ENCODE measurements around the gene BBS9.

Gene BBS9

GRCh38 chr7:33627741-33628140 is 498.4 kb downstream of the BBS9 start:
- DNase-seq = no peak

- DNase-seq = no peak
These were observed 499.5 kb downstream of the BBS9 start for GRCh38 chr7:33628894-33629293.

- DNase-seq = no peak
These were observed 501.0 kb downstream of the BBS9 start for GRCh38 chr7:33630359-33630758.

- DNase-seq = no peak
These were observed 503.0 kb downstream of the BBS9 start for GRCh38 chr7:33632322-33632721.

- DNase-seq = no peak
These were observed 503.6 kb downstream of the BBS9 start for GRCh38 chr7:33632840-33633525.

GRCh38 chr7:33634606-33635005 is 505.2 kb downstream of the BBS9 start:
- DNase-seq = no peak

GRCh38 chr7:33636359-33636758 is 507.0 kb downstream of the BBS9 start:
- no peak for DNase-seq

- no peak for DNase-seq
These were observed 510.3 kb downstream of the BBS9 start for GRCh38 chr7:33639552-33640197.

- no peak for DNase-seq
These were observed 511.4 kb downstream of the BBS9 start for GRCh38 chr7:33640741-33641140.

- DNase-seq = no peak
These were observed 512.9 kb downstream of the BBS9 start for GRCh38 chr7:33642312-33642711.

GRCh38 chr7:33643530-33643929 is 514.2 kb downstream of the BBS9 start:
- DNase-seq = no peak

- DNase-seq = no peak
These were observed 515.1 kb downstream of the BBS9 start for GRCh38 chr7:33644489-33644888.

GRCh38 chr7:33645104-33645503 is 515.7 kb downstream of the BBS9 start:
- no peak for DNase-seq

GRCh38 chr7:33646166-33646565 is 516.8 kb downstream of the BBS9 start:
- DNase-seq = no peak

- DNase-seq = no peak
These were observed 517.6 kb downstream of the BBS9 start for GRCh38 chr7:33646891-33647391.

GRCh38 chr7:33649476-33650441 is 520.4 kb downstream of the BBS9 start:
- DNase-seq = no peak

GRCh38 chr7:33650828-33651227 is 521.5 kb downstream of the BBS9 start:
- DNase-seq = no peak

GRCh38 chr7:33651998-33652515 is 522.7 kb downstream of the BBS9 start:
- DNase-seq = no peak

GRCh38 chr7:33654676-33655075 is 525.3 kb downstream of the BBS9 start:
- DNase-seq = no peak
